Measurements from ENCODE around the gene SP140. TPM values are rescaled to one million over a fixed set of nuclear protein-coding genes. Genes with fewer than 3 reads are reported as not detected.

Gene SP140
- total and polyA plus RNA-seq, 9 of the 15 experiments (the other 6 are each of a cell fraction or from before 2014, with no cell fraction given) = 0.04 to 1.1 (median 0.57) TPM; not detected in 1

GRCh38 chr2:230234845-230235244 is 9.3 kb downstream of the SP140 start (continued):
- no peak for TF ChIP-seq MGA (IDR thresholded peaks at IDR 0.05)
